ENCODE data around the gene THAP10.
"Not testable (repeated sequence)": the region's sequence is repeated elsewhere in the genome, so short reads cannot be mapped to it uniquely, and the experiment has no call there.

Gene THAP10

DNA sequence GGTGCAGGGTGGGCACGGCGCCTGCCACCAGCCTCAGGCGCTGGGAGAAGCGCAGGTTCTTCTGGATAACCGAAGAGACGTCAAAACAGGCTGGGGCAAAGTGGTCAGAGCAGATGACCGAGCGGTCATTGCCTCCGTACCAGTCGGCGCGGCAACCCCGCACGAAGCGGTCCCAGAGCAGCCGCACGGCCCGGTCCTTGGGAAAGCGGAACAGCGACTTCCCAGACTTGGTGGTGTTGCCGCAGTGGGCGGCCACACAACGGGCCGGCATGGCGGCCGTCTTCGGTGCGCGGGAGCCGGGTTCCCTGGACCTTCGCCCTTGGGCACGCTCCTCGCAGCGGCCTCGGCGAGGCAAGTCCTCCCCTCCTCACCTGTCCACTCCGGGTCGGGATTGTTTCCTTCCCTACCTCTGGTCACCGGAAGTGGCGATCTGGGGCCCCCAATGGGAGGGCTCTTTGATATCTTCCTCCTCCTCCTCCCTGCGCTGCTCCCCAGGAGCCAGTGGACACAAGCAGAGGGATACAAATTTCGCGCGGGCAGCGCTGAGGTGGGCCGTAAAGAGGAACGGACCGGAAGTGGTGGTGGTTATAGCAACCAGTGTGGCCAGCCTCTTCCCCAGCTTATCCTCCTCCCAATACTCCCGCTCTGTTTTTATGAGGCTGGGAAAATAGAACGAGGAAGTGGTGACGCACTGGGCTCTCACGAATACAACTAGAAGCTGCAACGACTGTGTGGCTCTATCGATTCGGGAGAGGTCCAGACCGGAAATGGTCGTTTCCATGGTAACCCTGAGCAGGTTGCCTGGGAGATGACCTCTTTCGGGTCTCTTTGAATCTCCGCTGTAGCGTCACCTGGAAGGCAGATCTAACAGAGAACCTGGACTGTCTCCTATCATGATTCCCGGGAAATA, at the start of gene THAP10, which contains the start of gene LRRC49:
TSS of gene THAP10 (minus strand) at position 432 of the 910 bp plus-strand sequence. CDS start at position 271, 161 bp downstream.
TSS of gene LRRC49 (plus strand) at position 825 of the 910 bp plus-strand sequence. CDS start at position 894, 69 bp downstream.
- DNase-seq: peak; percentile 63

DNA sequence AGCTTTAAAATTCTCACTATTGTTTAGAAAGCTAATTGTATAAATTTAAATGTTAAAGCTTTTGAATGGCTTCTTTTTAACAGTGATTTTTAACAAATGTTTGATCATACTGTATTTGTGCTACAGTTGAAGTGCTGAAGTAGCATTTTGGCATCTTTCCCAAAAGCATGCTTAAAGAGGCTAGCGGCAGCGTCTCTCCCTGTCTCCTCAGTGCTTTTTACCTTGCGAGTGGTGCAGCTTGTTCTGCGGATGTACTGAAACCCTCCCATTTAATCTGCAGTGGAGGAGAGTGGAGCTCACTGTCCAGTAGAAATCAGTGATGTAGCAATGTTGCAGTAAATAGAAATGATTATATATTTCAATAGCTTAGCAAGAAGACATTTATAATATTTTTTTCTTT, 44.1 kb upstream of the THAP10 start:
- DNase-seq: peak; percentile 48

DNA sequence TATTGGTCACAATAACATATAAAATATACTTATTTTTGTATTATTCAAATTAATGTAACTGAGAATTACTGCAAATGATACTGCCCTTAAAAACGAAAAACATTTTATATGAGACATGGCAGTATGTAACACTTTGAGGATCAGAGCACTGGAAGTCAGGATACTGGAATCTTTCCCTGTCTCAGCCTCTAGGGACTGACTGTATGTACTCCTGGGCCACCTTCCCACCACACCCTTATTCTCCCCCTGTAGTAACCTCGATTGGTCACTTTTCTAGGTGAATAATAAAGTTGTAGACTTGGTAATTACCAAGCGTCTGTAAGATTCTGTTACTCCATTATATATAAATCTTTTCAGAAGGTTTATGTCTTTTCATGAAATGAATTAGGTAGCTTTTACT, 43.4 kb upstream of the THAP10 start:
- DNase-seq: no peak

DNA sequence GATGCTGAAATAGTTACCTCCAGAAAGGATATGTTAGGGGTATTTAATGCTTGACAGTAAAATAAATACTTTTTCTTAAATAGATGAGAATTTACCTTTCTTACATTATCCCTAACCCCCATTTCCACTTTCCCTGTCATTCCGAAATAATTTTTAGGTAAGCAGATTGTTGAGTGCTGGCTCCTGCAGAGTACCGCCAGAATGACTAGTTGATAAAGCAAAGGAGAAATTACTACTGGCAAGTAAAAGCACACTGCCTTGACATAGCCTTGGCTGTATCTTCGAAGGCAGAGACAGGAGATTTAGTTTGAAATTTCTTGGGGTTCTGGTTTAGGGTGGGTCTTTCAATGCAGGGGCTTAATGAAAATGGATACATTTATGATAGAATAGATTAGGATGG, 41.2 kb upstream of the THAP10 start:
- no peak for DNase-seq

DNA sequence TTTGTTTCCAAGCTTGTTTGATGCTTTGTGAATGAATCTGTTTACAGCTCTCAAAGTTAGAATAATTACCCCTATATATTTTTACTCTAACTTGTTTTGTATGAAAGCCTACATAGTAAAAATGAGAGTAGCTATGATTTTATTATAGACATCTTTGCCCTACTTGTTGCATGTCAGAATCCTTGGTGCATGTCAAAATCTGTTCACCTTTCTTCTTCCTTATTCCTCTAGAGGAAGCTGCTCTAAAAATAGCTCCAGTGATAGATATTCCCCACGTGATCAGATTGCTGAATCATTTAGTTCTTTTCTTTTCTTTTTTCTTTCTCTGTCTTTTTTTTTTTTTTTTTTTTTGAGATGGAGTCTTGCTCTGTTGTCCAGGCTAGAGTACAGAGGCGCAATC, 40.2 kb upstream of the THAP10 start:
- DNase-seq: no peak

DNA sequence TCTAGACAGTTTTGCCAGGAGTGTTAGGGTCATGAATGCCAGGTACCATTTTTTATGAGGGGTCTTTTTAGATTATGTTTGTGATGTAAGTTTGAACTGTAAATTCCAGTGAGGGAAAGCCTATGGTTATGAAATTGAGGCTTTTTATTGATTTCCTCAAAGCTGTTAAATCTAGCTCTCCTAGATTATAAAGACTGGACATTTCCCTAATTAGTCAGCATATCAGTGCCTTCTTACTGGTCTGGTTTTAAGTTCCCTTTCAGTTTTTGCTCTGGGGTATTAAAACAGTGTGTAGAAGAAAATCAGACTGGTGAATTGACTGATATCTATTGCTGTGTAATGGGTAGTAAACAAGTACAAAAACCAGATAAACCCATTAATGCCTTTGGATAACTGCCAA, 39.6 kb upstream of the THAP10 start:
- DNase-seq: no peak

DNA sequence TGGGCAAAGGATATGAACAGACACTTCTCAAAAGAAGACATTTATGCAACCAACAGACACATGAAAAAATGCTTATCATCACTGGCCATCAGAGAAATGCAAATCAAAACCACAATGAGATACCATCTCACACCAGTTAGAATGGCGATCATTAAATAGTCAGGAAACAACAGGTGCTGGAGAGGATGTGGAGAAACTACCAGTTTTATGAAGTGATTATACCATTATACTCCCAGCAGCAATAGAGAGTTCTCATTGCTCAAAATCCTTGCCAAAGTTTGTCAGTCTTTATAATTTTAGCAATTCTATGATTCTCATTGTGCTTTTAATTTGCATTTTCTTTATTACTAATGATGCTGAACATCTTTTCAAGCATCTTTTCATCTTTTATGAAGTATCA, 34.7 kb upstream of the THAP10 start:
- not testable (repeated sequence) for DNase-seq

DNA sequence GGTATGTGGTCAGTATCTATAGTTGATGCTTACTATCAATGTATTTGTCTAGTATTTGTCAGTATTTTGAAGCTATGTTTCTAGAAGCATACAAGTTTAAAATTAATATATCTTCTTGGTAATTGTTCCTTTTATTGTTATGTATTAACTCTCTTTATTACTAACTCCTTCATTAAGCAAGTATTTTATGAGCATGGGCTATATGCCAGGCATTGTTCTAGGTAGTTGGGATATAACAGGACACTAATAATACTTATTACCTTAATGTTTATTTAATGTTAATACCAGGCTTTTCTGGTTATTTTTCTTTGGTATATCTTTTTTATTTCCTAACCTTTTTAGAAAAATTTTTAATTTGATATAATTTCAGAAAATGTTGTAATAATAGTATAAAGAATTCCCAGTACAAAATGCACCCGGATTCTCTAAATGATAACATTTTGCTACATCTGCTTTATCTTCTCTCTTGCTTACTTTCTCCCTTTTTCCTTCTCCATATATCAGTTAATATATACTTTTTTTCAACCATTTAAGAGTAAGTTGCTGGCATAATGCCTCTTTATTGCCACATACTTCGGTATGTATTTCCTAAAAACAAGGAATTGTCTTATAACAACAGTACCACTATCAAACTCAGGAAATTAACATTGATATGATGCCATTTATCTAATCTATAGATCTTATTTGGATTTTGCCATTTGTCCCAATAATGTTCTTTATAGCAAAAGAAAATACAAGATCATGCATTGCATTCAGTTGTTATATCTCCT, 31.3 kb upstream of the THAP10 start:
- DNase-seq: no peak

DNA sequence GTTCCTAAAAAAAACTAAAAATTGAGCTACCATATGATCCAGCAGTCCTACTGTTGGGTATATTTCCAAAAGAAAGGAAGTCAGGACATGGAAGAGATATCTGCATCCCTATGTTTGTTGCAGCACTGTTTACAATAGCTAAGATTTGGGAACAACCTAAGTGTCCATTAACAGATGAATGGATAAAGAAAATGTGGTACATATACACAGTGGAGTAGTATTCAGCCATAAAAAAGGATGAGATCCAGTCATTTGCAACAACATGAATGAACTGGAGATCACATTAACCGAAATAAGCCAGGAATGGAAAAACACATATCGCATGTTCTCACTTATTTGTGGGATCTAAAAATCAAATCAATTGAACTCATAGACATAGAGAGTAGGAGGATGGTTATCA, 29.9 kb upstream of the THAP10 start:
- no peak for DNase-seq

DNA sequence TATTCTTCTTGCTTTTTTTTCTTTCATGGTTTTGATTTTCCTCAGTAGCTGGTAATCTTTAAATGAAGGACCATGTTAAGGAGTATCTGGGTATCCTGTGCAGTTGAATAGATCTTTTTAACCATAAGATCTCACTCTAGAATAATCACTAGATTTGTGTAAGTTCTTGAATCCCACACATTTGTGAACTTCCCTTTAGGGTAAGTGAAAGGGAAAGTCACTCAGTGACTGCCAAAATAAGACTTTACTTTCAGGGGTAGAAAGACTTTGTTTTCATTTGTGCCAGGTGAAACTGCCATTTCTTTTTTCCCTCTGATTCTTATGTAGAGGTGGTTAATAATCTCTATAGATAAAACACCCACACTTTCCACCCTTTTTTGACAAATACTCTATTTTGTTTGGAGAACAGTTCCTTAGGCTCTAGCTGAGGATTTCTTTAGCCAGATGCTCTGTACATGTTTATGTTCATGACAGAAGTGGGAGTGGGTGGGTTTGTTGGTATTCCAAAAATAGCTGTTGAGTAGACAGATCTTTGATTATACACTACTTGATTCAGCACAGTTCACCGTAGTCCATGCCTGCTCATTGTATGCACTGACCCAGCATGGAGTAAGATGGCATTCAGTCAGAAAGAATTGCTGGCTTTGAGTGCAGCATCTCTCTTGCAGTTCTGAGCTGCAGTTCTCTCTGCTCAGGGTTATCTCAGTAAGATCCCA, 28.9 kb upstream of the THAP10 start:
- DNase-seq: no peak

DNA sequence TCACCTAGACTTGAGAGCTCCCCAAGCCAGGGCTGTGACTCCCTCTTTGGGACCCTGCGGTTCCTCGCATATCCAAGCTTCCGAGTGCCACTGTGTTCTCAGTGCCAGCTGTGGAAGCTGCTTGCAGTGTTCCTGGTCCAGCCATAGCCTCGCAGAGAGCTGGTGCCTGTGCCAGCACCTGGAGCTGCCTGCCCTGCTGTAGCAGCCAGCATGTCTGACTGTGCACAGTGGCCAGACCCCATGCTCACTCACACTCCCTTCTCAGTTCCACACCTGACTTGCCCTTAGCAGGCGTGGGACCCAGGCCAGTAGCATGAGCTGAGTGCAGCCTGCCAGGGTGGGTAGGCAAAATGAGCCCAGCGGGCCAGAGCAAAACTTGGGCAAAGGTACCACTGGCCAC, 25.7 kb upstream of the THAP10 start:
- DNase-seq: no peak

DNA sequence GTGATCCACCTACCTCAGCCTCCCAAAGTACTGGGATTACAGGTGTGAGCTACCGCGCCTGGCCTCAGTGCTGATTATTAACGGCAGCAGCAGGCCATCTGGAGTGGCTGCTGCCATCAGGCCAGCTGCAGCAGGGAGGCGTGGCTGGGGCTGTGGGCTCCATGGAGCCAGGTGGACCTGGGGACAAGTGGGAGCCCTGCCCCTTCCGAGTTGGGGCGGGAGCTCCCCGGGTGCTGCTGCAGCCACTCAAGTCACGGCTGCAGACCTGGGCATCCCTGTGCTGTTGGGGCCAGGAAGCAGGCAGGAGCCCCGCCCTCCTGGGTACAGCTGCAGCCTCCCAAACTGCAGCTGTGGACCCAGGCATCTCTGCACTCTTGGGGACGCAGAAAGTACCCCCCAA, 24.3 kb upstream of the THAP10 start:
- DNase-seq: no peak

DNA sequence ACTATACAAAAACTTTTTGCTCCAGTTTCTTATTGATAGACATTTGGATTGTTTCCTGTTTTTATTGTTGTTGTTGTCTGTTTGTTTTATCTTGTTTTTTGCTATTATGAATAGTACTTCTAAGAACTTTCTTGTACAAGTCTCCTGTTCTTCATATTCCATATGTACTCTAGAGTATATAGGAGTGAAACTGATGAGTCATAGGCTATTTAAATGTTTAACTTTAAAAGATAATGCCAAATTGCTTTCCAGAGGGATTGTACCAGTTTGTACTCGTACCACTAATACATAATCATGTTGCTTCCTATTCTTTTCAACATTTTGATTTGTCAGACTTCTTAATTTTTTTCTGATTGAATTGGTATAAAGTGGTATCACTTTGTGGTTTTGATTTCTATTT, 20.0 kb upstream of the THAP10 start:
- DNase-seq: no peak

DNA sequence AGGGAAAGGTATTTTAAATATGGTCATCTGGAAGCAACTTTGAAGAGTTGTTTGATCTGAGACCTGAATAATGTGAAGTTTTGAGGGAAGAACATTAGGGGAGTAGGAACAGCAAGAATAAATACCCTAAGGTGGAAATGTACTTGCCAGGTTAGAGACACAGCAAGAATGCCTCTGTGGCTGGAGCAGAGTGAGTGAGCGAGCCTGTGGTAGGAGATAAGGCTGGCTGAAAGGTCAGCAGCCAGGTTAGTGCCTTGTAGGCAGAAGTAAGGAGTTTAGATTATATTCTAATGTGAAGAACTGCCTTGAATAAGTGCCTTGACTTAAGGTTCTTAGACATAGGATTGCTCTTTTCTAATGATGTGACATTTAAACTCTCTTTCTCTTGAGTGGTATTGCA, 18.7 kb upstream of the THAP10 start:
- no peak for DNase-seq

DNA sequence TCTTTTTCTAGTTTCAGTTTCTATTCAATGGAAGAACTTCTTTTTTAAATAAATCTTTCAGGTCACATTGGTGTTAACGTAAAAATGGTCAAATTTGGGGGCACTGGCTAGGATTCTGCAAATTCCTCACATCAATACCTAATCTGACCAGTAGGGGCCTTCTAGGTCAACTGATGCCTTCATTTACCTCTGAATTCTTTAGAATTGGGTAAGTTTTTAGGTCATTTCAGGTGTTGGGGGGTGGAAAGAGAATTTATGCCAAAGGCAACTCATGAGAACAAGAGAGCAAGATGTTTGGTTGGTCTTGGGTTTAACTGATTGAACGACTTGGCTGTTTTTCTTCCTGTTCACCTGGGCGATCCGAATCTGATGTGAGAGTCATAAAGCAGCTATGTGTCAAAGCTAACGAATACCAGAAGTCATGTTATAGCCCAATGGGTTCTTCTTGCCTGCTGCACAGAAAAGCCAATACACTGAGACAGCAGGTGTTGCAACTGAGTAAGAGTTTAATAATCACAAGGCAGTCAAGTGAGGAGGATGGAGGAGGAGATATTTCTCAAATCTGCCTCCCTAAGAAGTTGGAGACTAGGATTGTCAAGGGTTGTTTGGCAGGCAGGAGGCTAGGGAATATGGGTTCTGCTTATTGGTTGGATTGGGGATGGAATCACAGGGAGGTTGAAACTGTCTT, 15.7 kb upstream of the THAP10 start:
- no peak for DNase-seq

DNA sequence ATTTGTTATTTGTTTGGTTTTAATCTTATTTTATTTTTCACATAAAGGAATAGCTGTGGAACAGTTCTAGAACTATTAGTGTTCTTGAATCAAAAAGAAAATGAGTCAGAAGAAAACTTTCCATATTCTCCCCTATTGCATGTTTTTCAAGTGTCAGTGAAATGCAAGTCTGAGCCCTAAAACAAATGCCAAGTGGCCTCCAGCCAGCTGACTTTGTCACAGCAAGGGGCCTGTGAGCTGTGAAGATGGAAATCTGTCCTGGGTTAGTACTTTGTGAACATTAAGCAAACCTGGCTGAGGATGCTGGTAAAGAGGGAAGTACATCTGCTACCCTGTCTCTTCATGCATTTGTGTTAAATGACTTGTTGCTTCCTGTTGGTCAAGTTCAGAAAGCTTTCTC, 14.6 kb upstream of the THAP10 start:
- no peak for DNase-seq

DNA sequence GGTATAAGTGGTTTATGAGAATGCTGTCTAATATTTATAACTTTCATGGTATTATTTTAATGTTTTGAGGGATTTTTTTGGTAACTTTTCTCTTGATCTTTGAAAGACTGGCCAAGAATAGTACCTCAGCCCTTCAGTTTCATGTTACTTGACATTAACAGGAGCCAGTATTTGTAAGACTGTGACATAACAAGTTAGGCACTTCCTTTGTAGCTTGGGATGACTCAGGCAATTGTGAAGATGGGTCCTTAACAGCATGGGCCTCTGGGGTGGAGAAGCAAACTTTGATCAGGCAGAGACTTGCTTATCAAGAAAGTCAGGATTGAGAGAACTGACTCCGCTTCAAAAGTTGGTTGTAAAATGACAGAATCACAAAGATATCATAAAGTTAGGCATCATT, 9.9 kb upstream of the THAP10 start:
- no peak for DNase-seq

DNA sequence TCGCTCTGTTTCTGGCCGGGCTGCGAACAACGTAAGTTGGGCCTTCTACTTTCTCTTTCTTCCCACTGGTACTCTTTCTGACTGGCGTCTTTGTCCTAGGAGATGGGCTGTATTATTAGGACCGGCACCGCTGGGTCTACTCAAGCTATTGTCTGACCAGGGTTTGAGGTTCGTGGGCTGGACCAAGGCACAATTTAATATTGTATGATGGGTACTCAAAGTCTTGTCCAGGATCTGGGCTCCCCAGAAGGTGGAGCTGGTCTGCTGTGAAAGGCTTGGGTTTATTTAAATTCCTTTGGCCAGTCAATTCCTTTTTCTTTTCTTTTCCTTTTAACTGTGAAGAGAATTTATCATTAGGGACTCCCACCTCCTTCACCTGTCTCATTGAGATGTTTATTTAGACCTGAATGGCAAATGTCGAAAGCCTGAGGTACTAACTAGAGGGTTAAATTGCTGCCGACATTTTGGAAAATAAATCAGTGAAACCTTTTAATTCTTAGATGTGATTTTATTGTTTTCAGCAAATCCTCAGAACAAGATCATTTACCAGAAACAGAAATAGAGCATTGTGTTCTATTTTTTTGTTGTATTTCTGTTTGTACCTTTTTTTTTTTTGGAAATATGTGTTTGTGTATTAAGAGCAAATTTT, 803 bp upstream of the THAP10 start:
- DNase-seq: no peak

DNA sequence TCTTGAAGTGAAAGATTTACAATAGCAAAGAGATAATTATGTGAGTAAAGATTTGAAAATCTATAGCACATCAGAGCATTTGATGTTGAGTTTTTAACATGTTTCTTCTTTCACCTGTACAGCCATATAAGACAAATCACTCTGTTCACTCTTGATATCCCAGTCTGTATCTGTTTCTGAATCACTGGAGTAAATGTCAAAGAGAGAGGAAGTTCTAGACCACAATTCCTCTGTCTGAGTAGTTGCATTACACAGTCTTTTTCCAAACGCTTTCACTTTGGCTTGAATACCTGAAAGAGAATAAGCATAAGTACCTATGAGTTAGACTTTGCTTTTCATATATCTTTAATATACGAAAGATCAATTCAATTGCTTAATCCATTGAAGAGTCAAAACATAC, 9.9 kb downstream of the THAP10 start:
- DNase-seq: no peak

DNA sequence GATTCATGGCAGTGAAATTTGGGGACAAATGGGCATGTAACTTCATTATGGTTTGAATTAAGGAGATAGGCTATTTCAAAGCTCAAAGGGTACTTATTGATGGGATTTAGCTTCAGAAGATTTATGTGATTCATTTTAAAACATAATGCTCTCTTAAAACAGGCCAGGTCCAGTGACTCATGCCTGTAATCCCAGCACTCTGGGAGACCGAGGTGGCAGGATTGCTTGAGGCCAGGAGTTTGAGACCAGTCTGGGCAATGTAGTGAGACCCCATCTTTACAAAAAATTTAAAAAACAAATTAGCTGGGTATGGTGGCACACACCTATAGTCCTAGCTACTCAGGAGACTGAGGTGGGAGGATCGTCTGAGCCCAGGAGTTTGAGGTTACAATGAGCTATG, 11.5 kb downstream of the THAP10 start:
- DNase-seq: no peak

DNA sequence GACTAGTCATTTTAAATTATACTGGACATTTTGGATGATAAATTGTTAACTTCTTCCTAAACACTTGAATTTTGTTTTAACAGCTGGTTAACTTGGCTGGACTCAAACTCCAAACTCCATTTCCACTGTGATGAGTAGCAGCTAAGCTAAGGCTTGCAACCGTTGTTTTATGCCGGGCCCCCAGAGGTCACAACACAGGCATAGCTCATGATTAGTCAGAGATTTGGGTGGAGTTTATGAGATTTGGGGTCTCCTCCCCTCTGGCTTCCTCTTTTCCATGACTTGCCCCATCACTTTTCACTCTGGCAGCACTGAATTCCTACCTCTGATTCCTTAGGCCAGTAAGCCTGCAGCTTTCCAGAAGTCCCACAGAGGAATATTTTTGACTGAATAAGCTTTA, 12.8 kb downstream of the THAP10 start:
- no peak for DNase-seq

DNA sequence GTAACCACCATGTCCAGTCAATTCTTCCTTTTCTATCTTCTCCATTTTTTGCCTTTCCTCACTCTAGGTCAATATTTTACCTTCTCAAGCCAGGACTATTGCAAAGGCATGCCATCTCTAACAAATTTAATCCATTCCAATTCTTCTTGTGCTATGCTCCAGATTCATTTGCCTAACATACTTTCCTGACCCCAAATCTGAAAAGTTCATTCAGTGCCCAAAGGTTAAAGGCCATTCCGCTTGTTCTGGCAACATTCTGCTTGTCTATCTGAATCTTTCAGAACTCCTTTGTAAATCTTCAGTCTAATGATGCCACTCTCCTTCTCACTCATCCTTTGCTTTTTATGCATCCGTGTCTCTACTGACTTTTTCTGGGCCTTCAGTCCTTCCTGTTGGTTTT, 15.6 kb downstream of the THAP10 start:
- no peak for DNase-seq

All from NCI-H1436 treated with DMSO at 0.1 percent for 48 hours (cell line).